ENCODE measurements around the gene INSL3. TPM values are rescaled to one million over a fixed set of nuclear protein-coding genes. Genes with fewer than 3 reads are reported as not detected.
A peak's percentile ranks its signal among the peaks of the same experiment; 100 is the strongest.

INSL3 gene
- total RNA-seq, 2 donors from 2014 or later = not detected

DNA sequence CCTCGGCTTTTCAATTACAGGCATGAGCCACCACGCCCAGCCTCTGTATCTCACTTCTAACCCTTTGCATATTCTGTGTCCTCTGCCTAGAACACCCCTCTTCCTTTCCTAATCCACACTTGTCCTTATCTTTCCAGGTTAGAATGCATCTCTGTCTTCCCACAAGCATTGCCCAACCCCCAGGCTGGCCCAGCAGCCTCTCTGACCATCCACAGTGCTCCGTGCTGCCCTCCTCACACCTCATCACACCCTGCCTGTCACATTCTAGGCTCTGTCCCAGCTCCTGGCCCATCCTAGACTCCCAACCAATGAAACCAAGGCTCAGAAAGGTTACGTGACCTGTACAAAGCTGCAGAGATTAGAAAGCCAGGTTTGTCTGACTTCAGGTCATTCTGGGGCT lies 15.2 kb upstream of the INSL3 start:
- Histone ChIP-seq H3K9me3 (no peaks in the 10 kb centered on the region), H3K4me3 (no peak overlapping the region)
- TF ChIP-seq CTCF (IDR thresholded peaks at IDR 0.05) = no peak

DNA sequence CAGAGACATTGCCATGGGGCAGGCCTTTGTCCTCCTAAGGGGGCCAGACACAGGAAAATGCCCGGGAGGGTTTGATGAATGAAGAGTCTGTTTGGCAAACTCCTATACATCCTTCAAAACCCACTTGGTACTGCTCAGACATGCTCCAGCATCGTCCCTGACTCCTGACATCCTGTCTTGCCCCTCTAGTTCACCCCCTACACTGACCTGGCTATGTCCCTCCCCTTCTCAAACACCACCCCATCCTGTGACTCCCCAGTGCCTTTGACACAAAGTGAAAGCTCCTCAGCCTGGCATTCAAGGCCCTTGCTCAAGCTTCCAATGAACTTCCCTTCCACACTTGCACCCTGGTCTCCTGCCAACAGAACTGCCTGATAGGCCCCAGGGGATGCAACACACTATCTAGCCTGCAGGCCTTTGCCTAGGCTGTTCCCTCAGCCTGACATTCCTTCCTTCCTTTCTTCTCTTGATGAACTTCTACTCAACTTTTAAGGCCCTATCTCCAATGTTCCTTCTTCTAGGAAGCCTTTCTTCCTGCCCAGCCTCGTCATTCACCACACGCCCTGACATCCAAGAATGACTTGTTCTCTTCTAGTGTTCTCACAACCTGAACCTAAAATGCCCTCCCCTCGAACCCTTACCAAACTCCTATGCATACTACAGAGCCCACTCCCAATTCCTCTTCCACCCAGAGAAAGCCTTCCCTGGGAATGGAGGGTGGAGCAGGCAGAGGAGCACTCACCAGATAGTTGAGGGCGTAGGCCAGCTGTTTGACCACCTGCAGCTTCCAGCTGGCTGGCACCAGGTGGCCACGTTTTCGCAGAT lies 14.1 kb upstream of the INSL3 start:
- H3K27me3 ChIP-seq = no peaks in the 10 kb centered on the region
- H3K9ac ChIP-seq (ENCODE audit: low read depth in 2 of 2, low read length in 2 of 2) = no peak overlapping the region
- no peak overlapping the region for H3K27ac ChIP-seq
- no peak overlapping the region for H3K4me3 ChIP-seq
- DNase-seq = no peak
- no peak for TF ChIP-seq CTCF (IDR thresholded peaks at IDR 0.05)
- H3K4me1 ChIP-seq = no peaks in the 10 kb centered on the region
- no peaks in the 10 kb centered on the region for H3K9me3 ChIP-seq
- intact Hi-C loops (cut with DNase I) = no loop called here
- H3K36me3 ChIP-seq = no peaks in the 10 kb centered on the region

More for the DNA sequence above, 15.2 kb upstream of the INSL3 start:
- DNase-seq = no peak
- Histone ChIP-seq H3K36me3 (no peaks in the 10 kb centered on the region), H3K27me3 (no peaks in the 10 kb centered on the region), H3K27ac (no peak overlapping the region), H3K9ac (ENCODE audit: low read depth in 2 of 2, low read length in 2 of 2) (no peak overlapping the region), H3K4me1 (no peaks in the 10 kb centered on the region)
- intact Hi-C loops (cut with DNase I) = no loop called here

DNA sequence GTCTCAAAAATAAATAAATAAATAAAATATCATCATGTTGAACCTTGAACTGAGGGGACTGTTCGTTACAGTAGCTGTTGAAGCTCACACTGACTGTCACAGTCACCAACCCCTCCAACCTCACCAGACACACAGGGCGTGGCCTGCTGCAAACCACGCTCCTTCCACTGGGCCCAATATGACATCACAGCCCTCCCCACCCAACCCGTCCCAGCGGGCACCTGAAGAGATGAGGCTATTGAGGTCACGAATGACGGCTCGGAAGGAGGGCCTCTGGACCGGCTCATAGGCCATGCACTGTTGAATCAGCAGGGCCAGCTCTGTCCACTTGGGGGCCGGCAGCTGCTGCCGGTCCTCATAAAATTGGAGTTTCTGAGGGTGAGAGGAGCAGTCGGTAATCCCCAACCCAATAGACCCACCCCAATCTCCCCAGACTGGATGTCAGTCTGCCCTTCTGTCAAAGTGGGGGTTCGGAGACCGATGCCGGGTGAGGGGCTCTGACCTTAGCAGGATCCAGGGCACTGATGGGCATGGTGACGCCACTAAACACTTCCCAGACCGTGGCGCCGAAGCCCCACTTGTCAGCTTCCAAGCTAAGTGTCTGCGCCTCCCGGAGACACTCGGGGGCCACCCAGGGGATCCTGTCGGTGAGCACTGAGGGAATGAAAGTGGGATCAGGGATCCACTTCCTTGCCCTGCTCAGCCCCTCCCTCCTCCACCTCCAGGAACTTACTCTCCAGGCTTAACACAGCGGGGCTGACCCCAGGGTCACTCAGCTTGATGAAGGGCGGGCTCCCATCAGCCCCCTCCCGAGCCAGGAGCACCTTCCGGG lies 13.2 kb upstream of the INSL3 start:
- no peak for DNase-seq
- Histone ChIP-seq H3K27ac (no peak overlapping the region), H3K4me1 (no peaks in the 10 kb centered on the region), H3K36me3 (no peaks in the 10 kb centered on the region), H3K4me3 (no peak overlapping the region), H3K9ac (ENCODE audit: low read depth in 2 of 2, low read length in 2 of 2) (no peak overlapping the region), H3K9me3 (no peaks in the 10 kb centered on the region), H3K27me3 (no peaks in the 10 kb centered on the region)
- intact Hi-C loops (cut with DNase I) = no loop called here
- TF ChIP-seq CTCF (IDR thresholded peaks at IDR 0.05) = no peak

DNA sequence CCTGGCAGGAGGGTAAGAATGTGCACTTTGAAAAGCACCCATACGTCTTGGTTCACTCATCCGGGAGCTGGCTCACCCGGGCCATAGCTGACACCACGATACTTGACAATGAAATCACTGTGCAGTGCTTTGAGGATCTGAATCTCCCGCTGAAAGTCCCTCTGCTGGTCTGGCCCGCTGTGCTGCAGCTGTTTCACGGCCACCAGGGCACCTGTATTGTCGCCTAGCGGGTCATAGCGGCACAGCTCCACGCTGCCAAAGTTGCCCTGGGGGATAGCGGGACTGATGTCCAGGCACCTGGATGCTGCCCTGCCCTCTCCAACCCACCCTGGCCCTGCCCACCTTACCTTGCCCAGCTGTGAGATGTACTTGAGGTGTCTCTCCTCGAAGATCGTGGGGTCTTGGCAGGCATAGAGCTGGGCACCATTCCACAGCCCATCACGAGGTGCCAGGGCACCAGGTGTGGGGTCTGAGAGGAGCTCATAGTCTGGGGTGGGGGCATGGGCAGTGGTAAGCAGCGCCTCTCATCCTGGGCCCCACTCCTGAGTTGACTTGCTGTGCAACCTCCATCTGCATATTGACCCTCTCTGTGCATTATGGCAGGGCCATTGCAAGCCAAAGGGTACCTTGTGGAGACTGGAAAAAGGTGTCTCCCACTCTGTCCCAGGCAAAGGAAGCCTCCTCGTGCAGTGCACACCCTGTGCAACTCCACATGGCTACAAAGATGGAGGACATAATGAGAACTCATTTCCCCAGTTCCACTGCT lies 11.3 kb upstream of the INSL3 start:
- Histone ChIP-seq H3K27me3 (no peaks in the 10 kb centered on the region), H3K9me3 (no peaks in the 10 kb centered on the region), H3K4me3 (no peak overlapping the region), H3K9ac (ENCODE audit: low read depth in 2 of 2, low read length in 2 of 2) (no peak overlapping the region), H3K27ac (no peak overlapping the region), H3K36me3 (no peaks in the 10 kb centered on the region), H3K4me1 (no peaks in the 10 kb centered on the region)
- no peak for TF ChIP-seq CTCF (IDR thresholded peaks at IDR 0.05)
- intact Hi-C loops (cut with DNase I) = no loop called here
- DNase-seq = no peak

DNA sequence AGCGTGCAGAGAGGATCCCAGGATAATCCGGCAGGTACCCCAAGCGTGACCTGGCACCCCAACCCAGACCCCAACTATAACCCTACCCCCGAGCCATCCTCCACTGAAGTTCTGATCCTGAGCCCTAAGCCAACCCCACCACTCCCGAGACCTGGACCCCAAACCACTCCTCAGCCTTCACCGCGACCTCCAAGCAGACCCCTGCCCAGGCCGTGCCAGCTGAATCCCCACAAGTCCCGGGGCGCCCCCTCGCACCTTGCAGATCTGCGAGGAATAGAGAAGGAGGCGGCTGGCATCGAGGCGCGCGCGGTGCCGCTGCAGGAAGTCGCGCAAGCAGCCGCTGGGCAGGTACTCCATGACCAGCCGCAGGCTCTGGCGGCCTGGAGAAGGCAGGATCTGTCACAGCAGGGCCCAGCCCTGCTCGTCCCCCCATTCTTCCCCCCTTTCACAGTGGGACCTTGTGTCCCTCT lies 10.1 kb upstream of the INSL3 start:
- Histone ChIP-seq H3K27ac (no peak overlapping the region), H3K9me3 (no peaks in the 10 kb centered on the region), H3K27me3 (no peaks in the 10 kb centered on the region), H3K4me1 (no peaks in the 10 kb centered on the region), H3K4me3 (peak overlapping the region; percentile 35), H3K9ac (ENCODE audit: low read depth in 2 of 2, low read length in 2 of 2) (no peak overlapping the region), H3K36me3 (no peaks in the 10 kb centered on the region)
- TF ChIP-seq CTCF (IDR thresholded peaks at IDR 0.05) = no peak
- DNase-seq = no peak
- intact Hi-C loops (cut with DNase I) = no loop called here
